ENCODE measurements around the gene COL27A1.
A peak's percentile ranks its signal among the peaks of the same experiment; 100 is the strongest.

Gene COL27A1

DNA sequence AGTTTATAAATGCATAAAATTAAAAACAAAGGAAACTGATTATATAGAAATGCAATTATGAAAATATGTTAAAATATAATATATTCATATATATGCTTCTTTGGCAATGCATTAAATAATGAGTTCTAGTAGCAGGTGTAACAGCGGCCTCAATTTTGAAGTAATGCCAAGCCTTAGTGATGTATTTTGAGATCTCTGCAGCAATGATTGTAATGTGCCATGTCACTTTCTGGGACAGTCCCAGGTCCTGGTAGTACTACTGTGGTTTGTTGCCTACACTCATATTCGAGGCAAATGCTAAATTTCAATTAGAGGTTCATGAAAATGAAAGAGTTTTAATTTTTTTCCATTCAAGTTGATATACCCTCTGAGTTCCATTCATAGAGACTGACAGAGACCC, 91.7 kb downstream of the COL27A1 start:
- DNase-seq (ENCODE audit: low read depth) = no peak

DNA sequence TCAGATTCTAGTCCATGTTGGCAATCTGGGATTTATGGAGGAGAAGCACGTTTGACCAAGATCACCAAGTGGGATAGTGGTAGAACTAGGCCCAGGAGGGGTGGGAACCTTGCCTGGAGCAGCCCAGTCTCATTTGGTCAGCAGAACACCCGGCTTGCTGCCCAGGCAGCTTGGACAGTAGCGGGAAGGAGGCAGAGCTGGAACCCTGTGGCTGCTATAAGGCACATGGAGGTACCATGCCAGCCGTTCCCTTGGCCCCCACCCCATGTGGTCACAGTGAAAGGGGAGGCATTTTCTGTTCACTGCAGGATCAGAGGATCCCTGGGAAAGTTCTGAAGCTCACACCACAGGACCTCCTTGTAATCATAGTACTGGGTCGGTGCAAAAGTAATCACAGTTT, 92.2 kb downstream of the COL27A1 start:
- DNase-seq (ENCODE audit: low read depth) = no peak

DNA sequence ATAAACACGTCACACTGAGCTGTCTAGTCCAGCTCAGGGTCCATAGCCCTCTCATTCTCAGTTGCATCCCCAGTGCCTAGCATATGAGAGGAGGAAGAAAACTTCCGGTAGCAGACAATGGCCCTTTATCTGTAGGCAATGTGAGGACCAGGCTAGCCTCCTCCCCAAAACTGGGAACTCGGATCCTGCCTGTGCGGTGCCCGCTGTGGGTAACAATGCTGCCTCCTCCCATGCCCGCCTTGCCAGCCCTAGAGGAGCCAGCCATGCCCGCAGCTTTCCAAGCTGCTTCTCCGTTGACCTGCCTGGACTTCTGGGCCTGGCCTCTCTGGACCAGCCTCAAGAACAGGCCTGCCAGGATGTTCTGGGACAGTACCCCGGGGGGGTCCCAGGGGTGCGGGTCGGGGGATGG, 93.0 kb downstream of the COL27A1 start:
- no peak for DNase-seq (ENCODE audit: low read depth)

DNA sequence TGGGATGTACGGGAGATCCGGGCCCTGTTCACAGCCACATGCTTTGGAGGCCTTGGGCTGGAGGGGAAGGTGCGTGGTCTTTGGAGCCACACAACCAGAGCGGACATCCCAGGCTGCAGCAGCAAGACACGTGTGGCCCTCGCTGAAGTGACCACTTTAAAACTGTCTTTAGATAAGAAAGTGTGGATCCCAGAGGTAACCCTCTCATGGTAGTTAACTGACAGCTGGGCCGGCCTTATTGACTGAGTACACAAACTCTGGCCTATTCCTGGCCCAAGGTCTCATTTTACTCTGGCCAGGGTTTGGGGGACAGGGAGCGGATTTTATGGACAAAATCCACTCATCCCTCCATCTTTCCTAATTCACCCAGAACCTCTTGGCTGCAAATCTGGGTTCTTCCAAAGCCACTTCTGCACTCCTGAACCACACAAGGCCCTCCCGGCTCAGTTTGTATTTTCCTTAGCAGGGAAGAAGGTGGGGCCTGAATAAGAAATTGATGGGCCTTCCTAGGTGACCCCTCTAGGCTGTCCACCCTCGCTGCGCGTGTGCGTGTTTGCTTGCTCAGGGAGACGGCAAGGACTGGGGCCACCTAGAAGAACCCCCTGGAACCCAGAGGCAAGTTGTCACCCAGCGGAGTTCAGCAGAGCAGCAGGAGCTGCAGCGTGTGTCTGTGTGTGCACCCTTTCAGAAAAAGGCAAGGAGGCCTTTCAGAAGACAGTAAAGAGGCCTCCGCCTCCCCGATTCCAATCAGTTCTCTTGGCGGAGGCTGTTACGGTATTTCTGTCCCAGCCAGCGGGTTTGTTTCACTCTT, 94.3 kb downstream of the COL27A1 start:
- no peak for DNase-seq (ENCODE audit: low read depth)

DNA sequence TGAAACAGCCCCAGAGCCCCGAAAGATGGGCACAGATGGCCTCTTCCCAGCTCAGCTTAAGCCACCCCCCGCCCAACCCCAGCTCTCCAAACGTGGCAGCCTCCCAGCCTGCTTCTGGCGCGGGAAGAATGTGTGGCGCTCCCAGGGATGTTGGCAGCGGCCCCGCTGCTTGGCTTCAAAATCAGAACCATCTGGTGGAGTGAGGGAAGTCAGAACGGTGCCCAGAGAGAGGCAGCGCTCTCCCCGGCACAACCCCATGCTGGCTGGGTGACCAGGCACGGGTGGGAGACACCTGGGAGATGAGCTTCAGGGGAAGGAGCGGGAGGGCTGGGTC, 94.9 kb downstream of the COL27A1 start:
- DNase-seq (ENCODE audit: low read depth) = peak; percentile 93

DNA sequence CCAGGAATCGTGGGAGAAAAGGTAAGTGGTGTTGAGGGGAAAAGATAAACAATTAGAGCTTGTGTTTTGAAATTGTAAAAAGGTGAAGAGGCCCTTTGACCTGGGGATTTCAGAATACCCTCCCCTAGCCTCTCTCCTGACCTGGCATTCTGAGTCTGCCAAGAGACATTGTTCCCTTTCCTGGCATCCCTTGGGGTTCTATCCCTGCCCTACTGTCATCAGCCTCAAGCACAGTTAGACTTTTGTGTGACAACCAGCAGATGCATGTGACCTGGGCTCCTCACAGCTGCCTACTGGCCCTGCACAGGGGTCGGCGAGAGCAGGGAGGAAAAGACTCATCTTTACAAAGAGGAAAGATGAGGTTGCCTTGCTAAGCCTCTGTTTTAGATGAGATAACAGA, 95.3 kb downstream of the COL27A1 start:
- DNase-seq (ENCODE audit: low read depth) = no peak

DNA sequence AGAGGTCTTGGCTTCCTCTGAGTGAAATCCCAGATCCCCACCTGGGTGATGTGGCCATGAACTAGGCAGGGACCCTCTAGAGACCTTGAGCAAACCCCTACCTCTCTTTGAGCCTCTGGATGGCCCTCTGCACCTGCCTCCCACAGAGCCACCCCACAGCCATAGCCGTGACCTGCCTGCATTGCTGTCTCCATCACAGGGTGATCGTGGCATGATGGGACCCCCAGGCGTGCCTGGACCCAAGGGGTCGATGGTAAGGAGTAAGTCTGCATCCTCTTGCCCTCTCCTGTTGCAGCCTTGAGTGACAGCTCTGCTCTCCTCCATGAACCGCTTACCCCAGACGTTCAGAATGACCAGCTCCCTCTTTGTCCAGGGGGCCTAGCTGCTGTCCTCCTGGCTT, 97.1 kb downstream of the COL27A1 start:
- DNase-seq (ENCODE audit: low read depth) = no peak

DNA sequence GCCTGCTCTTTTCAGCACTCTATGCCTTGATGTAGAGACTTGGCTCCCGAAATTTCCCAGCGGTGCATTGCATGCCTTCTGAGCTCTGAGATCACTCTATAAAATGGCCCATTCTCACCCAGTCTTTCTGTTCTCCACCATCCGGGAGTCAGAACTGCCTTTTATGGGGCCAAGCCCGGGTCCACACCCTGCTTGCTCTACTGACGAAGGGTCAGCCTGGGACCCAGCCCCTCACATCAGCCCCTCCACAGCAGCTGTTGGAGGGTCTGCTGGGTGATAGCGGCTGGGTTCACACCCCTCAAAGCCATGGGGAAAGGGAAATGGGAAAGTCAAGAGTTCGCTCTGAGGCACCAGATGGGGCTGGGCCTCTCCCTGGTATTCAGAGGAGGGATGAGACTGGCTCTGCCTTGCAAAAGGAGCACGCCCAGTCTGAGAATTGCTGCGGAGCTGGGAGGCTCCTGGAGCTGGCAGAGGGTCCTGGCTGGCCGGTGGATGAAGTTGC, 101.5 kb downstream of the COL27A1 start:
- no peak for DNase-seq (ENCODE audit: low read depth)

DNA sequence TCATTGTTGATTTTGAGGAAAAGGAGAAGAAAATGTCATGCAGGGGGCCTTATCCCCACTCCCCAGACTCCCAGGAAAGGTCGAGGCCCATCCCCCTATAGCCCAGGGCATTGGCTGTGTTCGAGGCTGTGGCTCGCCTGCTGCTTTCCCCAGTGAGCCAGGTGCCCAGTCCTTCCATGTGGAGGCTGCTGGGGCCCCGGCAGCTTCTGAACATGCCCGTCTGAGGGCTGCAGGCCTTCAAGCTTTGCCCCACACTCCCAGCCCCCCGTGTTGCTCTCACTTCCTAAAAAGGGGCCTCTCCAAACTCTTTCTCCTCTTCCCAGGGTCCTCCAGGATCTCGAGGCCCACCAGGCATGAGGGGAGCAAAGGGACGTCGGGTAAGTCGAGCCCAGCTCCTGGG, 102.9 kb downstream of the COL27A1 start:
- no peak for DNase-seq (ENCODE audit: low read depth)

DNA sequence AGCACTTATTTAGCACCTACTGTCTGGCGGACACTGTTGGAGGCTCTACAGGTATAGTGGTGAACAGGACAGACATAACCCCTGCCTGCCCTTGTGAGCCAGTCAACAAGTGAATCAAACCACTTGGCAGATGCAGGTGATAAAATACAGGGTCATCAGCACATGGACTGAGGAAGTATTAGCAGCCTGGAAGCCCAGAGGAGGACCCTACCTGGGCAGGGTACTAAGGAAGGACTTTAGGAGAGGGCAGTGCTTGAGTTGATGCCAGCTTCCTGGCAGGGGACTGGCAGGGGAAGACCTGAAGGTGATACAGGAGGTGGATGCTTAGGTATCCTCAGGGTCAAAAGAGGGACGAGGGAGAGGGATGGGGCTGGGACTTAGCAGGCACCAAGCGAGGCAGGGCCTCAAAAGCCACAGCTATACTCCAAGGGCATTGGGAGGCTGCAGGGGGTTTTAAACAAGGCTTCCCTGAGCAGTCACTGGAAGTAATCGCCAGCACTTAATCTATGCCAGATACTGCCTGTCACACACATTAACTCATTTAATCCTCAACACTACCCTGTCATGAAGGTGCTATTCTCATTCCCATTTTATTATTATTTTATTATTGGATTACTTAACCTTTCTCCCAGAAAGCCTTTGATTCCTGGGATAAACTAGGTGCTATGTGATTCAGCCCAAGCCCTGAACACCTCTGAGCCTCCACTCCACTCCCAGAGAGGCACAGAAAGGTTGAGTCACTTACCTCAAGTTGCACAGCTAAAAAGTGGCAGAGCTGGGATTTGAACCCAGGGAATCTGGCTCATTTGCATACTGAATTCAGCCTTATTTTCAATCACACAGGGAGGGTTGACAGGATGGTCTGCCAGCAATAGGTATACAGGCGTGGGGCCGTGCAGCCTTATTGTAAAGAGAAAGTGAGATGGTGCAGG, 103.8 kb downstream of the COL27A1 start:
- no peak for DNase-seq (ENCODE audit: low read depth)

DNA sequence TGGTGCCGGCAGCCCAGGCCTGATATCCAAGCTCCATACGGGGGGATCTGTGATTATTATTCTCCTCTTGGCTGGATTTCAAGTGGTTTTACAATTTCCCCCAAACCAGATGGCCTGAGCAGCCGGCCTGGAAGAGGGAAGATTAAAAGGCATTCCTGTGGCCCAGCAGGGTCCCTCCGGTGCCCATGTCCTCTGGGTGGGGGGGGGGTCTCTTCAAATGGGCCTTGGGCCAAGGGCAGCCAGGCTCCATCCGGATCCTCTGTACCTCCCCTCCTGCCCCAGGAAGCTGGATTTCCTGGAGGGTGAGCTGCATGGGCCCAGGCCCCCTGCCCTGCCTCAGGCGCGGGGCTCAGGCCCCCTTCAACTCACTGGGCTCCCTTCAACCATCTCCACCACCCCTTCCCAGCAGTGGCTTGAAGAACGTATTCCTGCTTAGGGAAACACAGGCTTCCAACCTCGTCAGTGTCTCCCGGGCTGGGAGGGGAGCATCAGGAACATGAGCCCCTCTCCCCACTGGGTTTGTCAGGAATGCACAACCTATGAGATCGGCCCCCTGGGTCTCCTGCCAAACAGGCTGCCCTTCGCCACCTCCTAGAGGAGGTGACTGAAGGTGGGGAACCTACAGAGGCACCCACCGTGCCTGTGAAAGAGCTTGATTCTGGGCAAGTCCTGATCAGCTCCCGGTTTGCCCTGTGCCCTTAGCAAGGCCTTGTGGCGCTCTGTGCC, 104.6 kb downstream of the COL27A1 start:
- no peak for DNase-seq (ENCODE audit: low read depth)

DNA sequence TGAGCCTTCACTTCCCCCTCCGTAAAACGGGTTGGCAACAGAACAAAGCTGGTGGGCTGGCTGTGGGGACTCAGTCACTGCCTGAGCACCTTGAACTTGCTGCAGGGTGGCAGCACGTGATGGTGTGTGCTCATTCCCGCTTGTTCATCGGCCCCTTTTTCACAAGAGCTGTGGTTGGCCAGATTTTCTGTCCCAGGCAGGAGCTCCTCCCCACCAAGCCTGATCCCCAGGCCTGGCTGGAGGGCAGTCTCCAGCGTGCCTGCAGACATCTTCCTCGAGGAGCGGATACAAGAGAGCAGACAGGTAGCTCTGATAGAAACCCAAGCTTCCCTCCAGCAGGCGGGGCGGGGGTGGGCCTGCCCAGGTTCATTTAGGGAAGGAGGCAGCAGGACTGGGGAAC, 105.7 kb downstream of the COL27A1 start:
- DNase-seq (ENCODE audit: low read depth) = no peak

DNA sequence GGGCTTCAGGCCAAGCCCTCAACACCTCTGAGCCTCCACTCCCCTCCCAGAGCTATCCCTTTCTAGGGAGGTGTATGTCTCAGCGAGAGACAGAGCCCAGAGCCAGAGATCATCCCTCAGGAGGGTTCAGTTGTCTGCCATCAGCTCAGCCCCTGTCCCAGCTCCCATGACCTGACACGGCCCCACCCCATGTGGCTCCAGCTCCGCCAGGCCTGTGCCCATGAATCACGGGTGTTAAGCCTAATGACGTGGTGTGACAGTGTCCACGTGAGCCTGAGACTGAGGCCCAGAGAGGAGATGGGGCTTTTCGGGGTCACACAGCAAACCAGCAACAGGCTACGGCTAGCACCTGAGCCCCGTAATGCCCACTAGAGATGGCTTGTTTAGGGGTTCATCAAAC, 106.7 kb downstream of the COL27A1 start:
- DNase-seq (ENCODE audit: low read depth) = no peak

DNA sequence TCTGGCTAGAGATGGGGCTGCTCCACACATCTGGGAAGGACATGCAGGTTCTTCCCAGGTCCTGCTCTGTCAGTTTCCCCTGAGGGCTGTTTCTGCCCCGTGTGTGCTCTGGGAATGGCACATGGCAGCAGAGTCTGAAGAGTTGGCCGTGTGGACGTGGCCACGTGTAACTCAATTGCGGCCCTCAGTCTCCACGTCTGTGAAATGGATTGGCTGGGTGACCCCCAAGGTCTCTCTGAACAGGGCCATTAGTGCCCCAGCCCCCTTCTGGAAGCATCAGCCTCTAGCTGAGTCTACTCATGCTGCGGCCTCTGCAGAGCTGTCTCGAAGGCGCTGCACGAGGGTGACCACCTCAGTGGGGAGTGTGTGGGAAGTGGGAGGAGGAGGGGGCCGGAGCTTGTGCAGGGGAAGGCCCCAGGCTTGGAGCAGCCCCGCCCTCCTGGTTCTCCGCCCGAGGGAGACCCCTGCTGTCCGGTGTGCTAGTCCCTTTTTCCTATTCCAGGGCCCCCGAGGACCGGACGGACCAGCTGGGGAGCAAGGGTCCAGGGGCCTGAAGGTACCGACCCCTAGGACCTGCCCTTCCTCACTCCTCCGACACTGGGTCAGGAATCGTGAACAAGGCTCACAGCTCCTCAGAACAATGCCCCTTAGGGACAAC, 108.6 kb downstream of the COL27A1 start:
- no peak for DNase-seq (ENCODE audit: low read depth)

DNA sequence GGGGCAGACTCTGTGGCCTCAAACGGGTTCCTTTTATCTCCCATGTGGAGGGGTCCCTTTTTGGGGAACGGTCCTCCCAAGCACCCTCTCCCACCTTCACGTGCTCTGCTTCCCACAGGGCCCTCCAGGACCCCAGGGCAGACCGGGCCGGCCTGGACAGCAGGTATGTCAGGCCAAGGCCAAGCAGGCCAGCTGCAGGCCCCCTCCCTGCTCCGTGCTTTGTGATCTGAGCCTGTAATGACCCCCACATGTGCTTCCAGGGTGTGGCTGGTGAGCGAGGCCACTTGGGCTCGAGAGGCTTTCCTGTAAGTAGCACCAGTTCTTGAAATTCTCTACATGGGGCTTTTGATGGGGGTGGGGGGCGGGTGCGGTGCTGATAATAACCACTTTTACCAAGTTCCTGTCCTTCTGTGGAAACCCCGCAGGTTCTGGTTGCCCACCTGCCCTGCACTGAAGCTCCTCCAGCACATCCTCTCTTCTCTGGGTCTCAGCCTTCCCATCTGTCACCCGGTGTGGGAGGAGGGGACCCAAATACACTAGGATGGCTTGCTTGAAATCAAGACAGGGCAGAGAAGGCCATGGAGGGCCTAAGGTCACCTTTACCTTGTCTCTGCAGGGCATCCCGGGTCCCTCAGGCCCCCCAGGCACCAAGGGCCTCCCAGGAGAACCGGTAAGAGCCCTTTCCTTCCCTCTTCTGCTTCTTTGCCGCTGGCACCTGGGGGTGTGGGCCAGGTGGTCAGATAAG, 109.6 kb downstream of the COL27A1 start:
- DNase-seq (ENCODE audit: low read depth) = no peak

DNA sequence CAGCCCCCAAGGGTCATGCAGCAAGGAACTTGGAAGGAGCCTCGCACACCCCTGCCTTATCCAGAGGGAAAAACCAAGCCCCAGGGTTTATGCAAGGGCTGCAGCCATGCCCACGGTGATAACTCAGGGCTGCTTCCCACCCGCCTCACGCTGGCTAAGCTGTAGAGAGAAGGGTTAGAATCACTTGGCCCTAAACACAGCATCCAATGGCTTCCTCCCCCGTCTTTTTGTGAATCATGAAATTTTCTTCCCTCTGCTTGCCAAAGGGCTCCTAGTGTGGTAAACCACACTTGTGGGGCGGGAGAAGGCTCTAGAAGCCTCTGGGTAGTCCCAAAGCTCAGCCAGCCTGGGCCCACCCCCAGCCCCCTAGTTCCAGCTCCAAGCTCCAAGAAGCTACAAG, 111.6 kb downstream of the COL27A1 start:
- DNase-seq (ENCODE audit: low read depth) = no peak

DNA sequence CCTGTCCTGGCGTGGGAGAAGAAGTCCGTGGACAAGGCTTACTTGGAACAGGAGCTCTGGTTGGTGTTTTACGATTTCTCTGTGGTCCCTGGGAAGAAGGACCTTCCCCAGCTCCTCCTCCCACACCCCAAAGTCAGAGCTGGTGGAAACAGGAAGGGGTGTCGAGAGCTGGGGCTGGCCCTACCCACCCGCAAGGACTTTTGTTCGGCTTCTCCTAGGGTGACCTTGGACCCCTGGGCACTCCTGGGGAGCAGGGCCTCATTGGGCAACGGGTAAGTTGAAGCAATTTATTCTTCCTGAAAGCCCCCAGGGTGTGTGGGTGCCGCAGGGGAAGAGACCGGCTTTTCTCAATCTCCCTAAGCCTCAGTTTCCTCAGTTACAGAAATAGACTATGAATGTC, 113.7 kb downstream of the COL27A1 start:
- no peak for DNase-seq (ENCODE audit: low read depth)

DNA sequence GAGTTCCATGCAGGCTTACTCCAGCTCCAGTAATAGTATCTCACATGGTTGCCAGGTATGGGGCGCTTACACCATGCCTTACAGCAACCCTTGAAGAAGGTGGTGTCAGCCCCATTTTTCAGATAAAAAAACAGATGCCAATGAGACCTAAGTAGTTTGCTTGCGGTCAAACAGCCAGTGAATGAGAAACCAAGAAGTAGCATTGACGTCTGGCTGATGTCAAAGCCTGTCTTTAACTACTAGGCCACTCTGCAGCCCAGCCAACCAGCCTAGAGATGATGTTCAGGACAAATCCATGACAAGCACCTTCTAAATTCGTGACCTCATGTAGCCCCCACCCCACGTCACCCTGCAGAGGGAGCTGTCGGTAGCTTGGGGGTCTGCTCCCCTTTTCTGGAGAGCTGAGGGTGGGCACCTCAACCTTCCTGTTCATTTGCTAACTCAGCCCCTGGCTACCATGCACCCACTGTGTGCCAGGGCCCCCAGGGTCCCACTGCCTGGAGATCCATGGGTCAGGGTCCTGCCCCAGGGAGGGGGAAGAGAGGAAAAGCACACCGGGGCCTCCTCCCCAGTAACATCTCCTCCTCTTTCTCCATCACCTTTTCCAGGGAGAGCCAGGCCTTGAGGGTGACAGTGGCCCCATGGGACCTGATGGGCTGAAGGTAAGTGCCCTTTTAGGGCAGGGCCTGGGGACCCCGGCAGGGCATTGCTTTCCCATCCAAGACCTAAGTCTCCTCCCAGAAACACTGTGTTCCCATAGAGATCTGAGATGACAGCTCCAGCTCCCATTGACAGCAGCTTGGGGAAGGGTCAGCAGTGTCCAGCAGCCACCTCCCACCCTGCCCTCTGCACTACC, 115.0 kb downstream of the COL27A1 start:
- DNase-seq (ENCODE audit: low read depth) = no peak

DNA sequence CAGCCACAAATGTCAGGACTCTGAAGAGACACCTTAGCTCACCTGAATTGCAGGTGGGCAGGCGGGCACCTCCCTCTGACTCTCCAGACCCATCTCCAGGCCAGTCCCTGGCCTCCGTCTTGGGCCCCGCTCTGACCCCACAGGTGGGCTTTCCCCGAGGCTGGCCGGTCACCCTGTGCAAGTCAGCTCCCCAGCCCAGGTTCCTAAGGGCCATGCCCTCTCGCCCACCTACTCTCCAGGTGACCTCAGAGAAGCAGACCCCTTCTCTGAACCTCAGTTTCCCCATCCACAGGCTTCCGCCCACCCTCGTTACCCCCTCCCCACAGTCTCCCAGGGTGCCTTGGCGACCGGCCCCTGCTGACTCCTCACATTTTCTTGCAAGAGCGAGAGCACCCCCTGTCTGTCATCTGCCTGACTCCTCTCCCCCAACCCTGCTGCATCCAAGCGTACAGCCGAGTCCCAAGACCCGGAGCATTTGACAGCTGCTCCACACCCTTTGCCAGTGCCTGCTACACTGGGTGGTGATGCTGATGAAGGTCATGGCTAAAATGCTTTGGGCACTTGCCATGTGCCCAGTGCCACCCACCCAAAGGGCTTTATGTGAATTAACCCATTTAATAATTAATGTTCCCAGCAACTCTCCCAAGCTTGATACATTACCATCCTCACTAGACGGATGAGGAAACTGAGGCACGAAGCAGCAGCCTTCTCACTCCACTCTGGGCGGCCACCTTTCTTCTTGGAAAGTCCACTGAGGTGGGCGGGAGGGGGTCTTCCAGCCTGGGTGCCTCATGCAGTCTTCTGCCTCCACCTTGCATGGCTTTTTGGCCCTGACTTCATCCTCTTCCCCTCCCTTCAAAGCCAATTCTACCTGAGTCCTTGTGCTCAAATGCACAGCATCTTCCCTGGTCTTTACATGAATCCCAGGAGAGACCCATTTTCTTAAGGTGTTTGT, 116.5 kb downstream of the COL27A1 start:
- DNase-seq (ENCODE audit: low read depth) = peak; percentile 31
